Measurements from ENCODE around the gene MAT2A.
A peak's percentile ranks its signal among the peaks of the same experiment; 100 is the strongest.

MAT2A gene

DNA sequence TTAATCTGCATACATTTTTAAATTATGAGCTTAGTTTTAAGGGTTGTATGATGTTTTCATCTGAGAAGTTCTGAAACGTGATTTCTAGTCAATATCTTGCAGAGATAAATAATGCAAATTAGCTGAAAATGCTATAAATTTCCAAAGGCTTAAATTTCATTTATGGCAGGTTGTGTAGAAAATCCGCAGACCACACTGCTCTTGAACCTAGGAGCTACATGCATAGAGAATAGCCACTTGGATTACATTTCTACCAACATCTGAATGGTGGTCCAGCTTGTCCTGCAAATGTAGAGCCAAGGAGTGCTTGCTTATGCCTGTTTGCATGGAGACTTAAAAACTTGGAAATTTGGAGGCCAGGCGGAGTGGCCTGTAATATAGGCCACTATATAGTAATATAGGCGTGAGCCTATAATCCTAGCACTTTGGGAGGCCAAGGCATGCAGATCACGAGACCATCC lies 6.8 kb downstream of the MAT2A start:
- Histone ChIP-seq H3K4me3 (ENCODE audit: low read length) (no peak overlapping the region), H3F3A (ENCODE audit: control insufficient read depth, insufficient read depth) (peaks cover 75% of the 10 kb centered on the region), H3K79me2 (ENCODE audit: control insufficient read depth, low read length) (peaks cover 22% of the 10 kb centered on the region), H3K36me3 (ENCODE audit: control insufficient read depth, low read length) (peaks cover 83% of the 10 kb centered on the region), H3K4me2 (ENCODE audit: low read length) (no peak overlapping the region), H3K9me3 (ENCODE audit: control insufficient read depth, insufficient read depth, low read length) (no peaks in the 10 kb centered on the region), H3K27ac (ENCODE audit: low read depth, low read length) (no peak overlapping the region), H3K4me1 (ENCODE audit: control insufficient read depth, low read length) (peaks cover 14% of the 10 kb centered on the region), H4K20me1 (ENCODE audit: control insufficient read depth, insufficient read depth, low read depth, low read length) (peaks cover 22% of the 10 kb centered on the region), H3K27me3 (ENCODE audit: control insufficient read depth, low read length) (no peaks in the 10 kb centered on the region), H3K9me2 (replicated peaks; ENCODE audit: control insufficient read depth, low read length) (no peaks in the 10 kb centered on the region)
- no peak for TF ChIP-seq EZH2phosphoT487 (IDR thresholded peaks at IDR 0.05; ENCODE audit: borderline replicate concordance, low read length)
- TF ChIP-seq, protein P1, sequence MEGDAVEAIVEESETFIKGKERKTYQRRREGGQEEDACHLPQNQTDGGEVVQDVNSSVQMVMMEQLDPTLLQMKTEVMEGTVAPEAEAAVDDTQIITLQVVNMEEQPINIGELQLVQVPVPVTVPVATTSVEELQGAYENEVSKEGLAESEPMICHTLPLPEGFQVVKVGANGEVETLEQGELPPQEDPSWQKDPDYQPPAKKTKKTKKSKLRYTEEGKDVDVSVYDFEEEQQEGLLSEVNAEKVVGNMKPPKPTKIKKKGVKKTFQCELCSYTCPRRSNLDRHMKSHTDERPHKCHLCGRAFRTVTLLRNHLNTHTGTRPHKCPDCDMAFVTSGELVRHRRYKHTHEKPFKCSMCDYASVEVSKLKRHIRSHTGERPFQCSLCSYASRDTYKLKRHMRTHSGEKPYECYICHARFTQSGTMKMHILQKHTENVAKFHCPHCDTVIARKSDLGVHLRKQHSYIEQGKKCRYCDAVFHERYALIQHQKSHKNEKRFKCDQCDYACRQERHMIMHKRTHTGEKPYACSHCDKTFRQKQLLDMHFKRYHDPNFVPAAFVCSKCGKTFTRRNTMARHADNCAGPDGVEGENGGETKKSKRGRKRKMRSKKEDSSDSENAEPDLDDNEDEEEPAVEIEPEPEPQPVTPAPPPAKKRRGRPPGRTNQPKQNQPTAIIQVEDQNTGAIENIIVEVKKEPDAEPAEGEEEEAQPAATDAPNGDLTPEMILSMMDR (IDR thresholded peaks at IDR 0.05; ENCODE audit: low read depth, low read length, poor library complexity, severe bottlenecking), result no peak

DNA sequence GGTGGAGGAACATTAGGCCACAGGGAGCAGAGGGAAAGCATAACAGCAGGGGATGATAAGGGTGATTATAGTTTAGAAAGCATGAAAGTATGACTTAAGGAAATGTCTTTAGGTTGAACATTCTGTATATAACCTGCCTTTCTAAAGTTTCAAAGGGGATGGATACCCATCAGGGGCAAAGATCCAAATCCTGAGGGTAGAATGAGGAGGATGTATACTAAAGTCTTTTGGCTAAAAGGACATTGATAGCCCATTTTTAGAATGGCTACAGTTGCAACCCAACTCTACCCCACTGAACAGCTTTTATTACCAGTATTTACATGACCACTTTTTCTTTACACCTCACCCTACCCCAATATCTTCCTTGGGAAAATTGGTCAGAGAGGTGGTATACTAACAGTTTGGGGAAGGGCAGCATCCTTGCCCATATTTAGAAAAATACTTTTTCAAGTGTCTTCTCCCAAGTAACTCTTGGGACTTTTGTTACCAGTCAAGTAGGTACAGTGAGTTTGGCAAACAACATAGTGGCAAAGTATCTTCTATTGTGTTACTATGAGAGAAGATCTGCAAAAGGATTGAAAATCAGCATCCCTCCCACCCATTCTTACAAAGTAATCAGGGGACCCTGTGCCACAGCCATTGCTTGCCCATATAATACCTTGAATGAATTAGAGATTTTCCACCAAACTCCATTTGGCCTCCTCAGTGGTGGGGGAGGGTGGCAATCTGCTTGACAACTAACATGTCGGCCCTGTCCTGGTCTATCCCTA lies 8.3 kb downstream of the MAT2A start:
- H3K36me3 ChIP-seq (ENCODE audit: control insufficient read depth, low read length), result peaks cover 82% of the 10 kb centered on the region

DNA sequence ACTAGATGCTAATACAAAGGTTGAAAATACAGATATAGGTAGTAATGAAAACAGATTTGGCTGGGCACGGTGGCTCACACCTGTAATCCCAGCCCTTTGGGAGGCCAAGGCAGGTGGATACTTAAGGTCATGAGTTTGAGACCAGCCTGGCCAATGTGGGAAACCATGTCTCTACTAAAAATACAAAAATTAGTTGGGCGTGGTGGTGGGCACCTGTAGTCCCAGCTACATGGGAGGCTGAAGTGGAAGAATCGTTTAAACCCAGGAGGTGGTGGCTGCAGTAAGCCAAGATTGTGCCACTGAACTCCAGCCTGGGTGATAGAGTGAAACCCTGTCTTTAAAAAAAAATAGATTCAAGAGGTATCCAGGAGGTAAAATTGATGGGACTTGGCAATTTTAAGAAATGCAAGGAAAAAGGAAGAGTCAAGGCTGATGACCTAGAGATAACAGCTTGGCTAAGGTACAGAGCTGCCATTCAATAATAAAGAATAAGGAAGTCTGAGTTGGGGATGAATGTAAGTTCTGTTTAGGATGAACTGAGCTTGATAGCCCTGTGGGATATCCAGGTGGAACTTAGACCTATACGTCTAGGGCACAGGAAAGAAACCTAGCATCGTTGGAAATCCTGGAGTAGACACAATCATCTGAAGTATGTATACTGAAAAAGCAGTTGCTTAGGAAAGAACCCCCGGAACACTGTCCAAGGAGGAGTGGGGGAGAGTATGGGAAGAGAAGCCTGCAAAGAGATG lies 9.1 kb downstream of the MAT2A start:
- peaks cover 55% of the 10 kb centered on the region for H3F3A ChIP-seq (ENCODE audit: control insufficient read depth, insufficient read depth)
- no peak overlapping the region for H3K4me3 ChIP-seq (ENCODE audit: low read length)
- no peaks in the 10 kb centered on the region; the same call in 1 of the 2 replicates for H4K20me1 ChIP-seq (ENCODE audit: control insufficient read depth, insufficient read depth, low read depth, low read length)

More for the DNA sequence above, 8.3 kb downstream of the MAT2A start:
- H3K27ac ChIP-seq (ENCODE audit: low read depth, low read length), result peak overlapping the region; percentile 26
- no peak overlapping the region for H3K4me3 ChIP-seq (ENCODE audit: low read length)
- H3K27me3 ChIP-seq (ENCODE audit: control insufficient read depth, low read length), result no peaks in the 10 kb centered on the region
- peaks cover 7% of the 10 kb centered on the region for H3K79me2 ChIP-seq (ENCODE audit: control insufficient read depth, low read length)
- H3K4me1 ChIP-seq (ENCODE audit: control insufficient read depth, low read length), result no peaks in the 10 kb centered on the region
- no peaks in the 10 kb centered on the region for H3K9me2 ChIP-seq (replicated peaks; ENCODE audit: control insufficient read depth, low read length)
- H4K20me1 ChIP-seq (ENCODE audit: control insufficient read depth, insufficient read depth, low read depth, low read length), result peaks cover 7% of the 10 kb centered on the region
- no peak overlapping the region for H3K4me2 ChIP-seq (ENCODE audit: low read length)
- H3F3A ChIP-seq (ENCODE audit: control insufficient read depth, insufficient read depth), result peaks cover 62% of the 10 kb centered on the region
- no peak for TF ChIP-seq EZH2phosphoT487 (IDR thresholded peaks at IDR 0.05; ENCODE audit: borderline replicate concordance, low read length)
- TF ChIP-seq, protein P1 (IDR thresholded peaks at IDR 0.05; ENCODE audit: low read depth, low read length, poor library complexity, severe bottlenecking), result no peak
- no peaks in the 10 kb centered on the region for H3K9me3 ChIP-seq (ENCODE audit: control insufficient read depth, insufficient read depth, low read length)

More for the DNA sequence above, 9.1 kb downstream of the MAT2A start:
- TF ChIP-seq EZH2phosphoT487 (IDR thresholded peaks at IDR 0.05; ENCODE audit: borderline replicate concordance, low read length), result no peak
- TF ChIP-seq, protein P1 (IDR thresholded peaks at IDR 0.05; ENCODE audit: low read depth, low read length, poor library complexity, severe bottlenecking), result no peak
- Histone ChIP-seq H3K79me2 (ENCODE audit: control insufficient read depth, low read length) (no peaks in the 10 kb centered on the region), H3K27ac (ENCODE audit: low read depth, low read length) (no peak overlapping the region), H3K4me2 (ENCODE audit: low read length) (no peak overlapping the region), H3K36me3 (ENCODE audit: control insufficient read depth, low read length) (peaks cover 82% of the 10 kb centered on the region), H3K9me3 (ENCODE audit: control insufficient read depth, insufficient read depth, low read length) (no peaks in the 10 kb centered on the region), H3K4me1 (ENCODE audit: control insufficient read depth, low read length) (no peaks in the 10 kb centered on the region), H3K9me2 (replicated peaks; ENCODE audit: control insufficient read depth, low read length) (no peaks in the 10 kb centered on the region), H3K27me3 (ENCODE audit: control insufficient read depth, low read length) (no peaks in the 10 kb centered on the region)
